Lower leg skin (tissue), 3 donors: ENCODE results near the gene RPH3AL.

Source experiments
- CTCF ChIP-seq, 3 donors: fragments of 450-650 bp; IDR thresholded peaks; one replicate each; pipeline ENCODE4 v1.5.1; 2016; ENCODE audit warnings: antibody characterized with exemption in 3 of 3, mild to moderate bottlenecking in 3 of 3, moderate library complexity in 2 of 3
- POLR2A ChIP-seq, 2 donors: fragments of 450-650 bp; IDR thresholded peaks; one replicate each; pipeline ENCODE4 v1.6.1; 2016 to 2017; ENCODE audit warnings: antibody characterized with exemption in 2 of 2, mild to moderate bottlenecking in 1 of 2, moderate library complexity in 1 of 2

DNA sequence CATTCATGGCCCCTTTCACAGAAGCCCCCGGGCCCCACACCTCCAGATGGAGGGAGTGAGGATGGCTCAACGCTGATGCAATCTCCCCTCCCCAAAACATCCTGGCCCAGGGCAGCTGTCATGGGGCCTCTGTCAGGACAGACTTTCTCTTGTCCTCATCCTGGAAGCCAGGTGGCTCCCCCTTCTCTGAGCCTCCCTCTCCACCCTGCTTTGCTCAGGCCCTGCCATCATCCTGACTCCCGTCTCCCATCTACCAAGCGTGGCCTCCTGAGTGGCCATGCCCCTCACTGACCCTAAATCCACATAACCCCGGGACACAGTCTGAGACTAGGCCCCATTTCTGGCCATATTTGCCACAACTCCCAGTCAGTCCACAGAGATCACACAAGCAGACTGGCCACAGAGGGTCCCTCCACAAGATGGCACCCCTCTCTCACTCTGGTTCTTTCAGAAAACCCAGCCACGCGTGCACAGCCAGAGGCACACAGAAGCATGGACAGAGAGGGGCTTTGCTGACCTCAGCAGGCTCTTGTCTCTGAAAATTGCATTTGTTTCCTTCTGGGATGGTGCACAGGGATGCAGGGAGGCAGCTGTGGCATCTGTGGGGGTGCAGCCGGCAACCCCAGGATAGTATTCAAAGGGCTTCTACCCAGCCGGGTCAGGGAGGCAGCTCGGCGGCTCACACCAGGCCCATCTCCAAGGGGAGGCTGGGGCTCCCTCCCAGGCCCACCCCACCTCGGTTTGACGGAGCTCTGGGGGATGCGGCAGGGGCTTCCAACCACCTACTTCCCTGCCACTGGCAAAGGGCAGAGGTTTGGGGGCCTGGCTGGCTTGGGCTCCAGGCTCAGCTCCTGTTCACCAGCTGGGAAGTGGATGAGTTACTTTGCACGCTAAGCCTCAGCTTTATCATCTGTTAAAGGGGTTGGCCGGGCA lies 188.0 kb downstream of the RPH3AL start:
- TF ChIP-seq POLR2A (IDR thresholded peaks at IDR 0.05) (no peak), CTCF (IDR thresholded peaks at IDR 0.05) (no peak)
